Measurements from ENCODE around the gene MGAT2. TPM values are rescaled to one million over a fixed set of nuclear protein-coding genes. Genes with fewer than 3 reads are reported as not detected.
"Not testable (repeated sequence)": the region's sequence is repeated elsewhere in the genome, so short reads cannot be mapped to it uniquely, and the experiment has no call there.

MGAT2 gene
- total RNA-seq, 1 donor from 2014 or later = 40.5 TPM

DNA sequence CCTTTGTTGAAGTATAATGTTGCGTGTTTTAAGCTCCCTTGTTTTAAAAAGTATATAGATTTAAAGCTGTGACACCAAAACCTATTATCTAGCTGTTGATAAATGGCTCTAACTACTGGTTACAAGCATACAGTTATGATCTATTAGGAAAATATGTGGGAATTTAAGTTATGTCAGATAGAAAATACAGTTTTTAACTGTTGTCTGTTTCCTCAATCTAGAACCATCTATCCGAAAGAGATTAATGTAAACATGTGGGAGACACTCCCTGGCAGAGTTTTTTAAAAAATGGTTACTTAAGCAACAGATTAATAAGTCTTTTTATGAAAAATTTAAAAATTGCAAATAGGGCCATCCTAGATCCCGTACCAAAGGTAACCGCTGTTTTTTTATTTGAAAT lies 8.3 kb upstream of the MGAT2 start:
- H3K9me3 Mint-ChIP-seq = no peaks in the 10 kb centered on the region
- no peak for DNase-seq
- H3K27ac Mint-ChIP-seq = no peak overlapping the region
- H3K4me1 Mint-ChIP-seq = no peaks in the 10 kb centered on the region
- ATAC-seq (ENCODE audit: low read depth) = no peak
- ChIA-PET CTCF (no interaction called here), POLR2A (interaction anchor here (0.5 to 4.6 kb wide), 3 partner anchors 8 to 218 kb away, joined by 3 to 30 read pairs (median 6); partner anchors contain the start of genes LRR1, MGAT2 and RPL36AL)
- intact Hi-C loops (cut with micrococcal nuclease) = no loop called here
- TF ChIP-seq, protein P1, sequence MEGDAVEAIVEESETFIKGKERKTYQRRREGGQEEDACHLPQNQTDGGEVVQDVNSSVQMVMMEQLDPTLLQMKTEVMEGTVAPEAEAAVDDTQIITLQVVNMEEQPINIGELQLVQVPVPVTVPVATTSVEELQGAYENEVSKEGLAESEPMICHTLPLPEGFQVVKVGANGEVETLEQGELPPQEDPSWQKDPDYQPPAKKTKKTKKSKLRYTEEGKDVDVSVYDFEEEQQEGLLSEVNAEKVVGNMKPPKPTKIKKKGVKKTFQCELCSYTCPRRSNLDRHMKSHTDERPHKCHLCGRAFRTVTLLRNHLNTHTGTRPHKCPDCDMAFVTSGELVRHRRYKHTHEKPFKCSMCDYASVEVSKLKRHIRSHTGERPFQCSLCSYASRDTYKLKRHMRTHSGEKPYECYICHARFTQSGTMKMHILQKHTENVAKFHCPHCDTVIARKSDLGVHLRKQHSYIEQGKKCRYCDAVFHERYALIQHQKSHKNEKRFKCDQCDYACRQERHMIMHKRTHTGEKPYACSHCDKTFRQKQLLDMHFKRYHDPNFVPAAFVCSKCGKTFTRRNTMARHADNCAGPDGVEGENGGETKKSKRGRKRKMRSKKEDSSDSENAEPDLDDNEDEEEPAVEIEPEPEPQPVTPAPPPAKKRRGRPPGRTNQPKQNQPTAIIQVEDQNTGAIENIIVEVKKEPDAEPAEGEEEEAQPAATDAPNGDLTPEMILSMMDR (IDR thresholded peaks at IDR 0.05) = no peak
- no peaks in the 10 kb centered on the region for H3K27me3 Mint-ChIP-seq
- H3K4me3 Mint-ChIP-seq = no peak overlapping the region
- peaks cover 31% of the 10 kb centered on the region for H3K36me3 Mint-ChIP-seq (ENCODE audit: low read depth)

GRCh38 chr14:49612671-49613070 lies 7.9 kb upstream of the MGAT2 start:
- TF ChIP-seq, protein P1 (IDR thresholded peaks at IDR 0.05) = no peak
- H3K4me3 Mint-ChIP-seq = no peak overlapping the region
- no peak overlapping the region for H3K27ac Mint-ChIP-seq
- ChIA-PET POLR2A (interaction anchor here (1.2 to 4.6 kb wide), 2 partner anchors 8 to 14 kb away, joined by 6 to 30 read pairs; partner anchors contain the start of genes LRR1, MGAT2 and RPL36AL), CTCF (no interaction called here)
- no peaks in the 10 kb centered on the region for H3K27me3 Mint-ChIP-seq
- H3K36me3 Mint-ChIP-seq (ENCODE audit: low read depth) = peaks cover 31% of the 10 kb centered on the region
- H3K9me3 Mint-ChIP-seq = no peaks in the 10 kb centered on the region
- no peak for ATAC-seq (ENCODE audit: low read depth)
- no peak for DNase-seq
- intact Hi-C loops (cut with micrococcal nuclease) = no loop called here
- H3K4me1 Mint-ChIP-seq = peaks cover 3% of the 10 kb centered on the region

DNA sequence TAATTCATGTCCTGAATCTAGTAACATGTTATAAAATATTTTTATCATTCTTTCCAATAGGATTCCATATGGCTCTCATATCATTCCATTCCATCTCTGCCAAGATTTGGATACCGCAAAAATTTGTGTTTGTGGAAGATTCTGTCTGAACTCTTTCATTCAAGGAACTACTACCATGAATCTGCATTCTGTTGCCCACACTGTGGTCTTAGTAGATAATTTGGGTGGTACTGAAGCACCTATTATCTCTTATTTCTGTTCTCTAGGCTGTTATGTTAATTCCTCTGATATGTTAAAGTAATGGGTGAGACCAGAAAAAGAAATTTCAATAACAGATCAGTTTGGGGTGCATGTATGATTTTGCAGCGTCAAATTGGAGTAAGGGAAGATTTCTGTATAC lies 6.4 kb upstream of the MGAT2 start:
- CTCF ChIA-PET = no interaction called here
- Mint-ChIP-seq H3K4me3 (no peak overlapping the region), H3K9me3 (no peaks in the 10 kb centered on the region), H3K27me3 (no peaks in the 10 kb centered on the region), H3K27ac (no peak overlapping the region), H3K36me3 (ENCODE audit: low read depth) (peaks cover 40% of the 10 kb centered on the region), H3K4me1 (peaks cover 15% of the 10 kb centered on the region)
- POLR2A ChIA-PET = no interaction called here
- no peak for ATAC-seq (ENCODE audit: low read depth)
- no peak for DNase-seq
- TF ChIP-seq, protein P1 (IDR thresholded peaks at IDR 0.05) = no peak
- intact Hi-C loops (cut with micrococcal nuclease) = no loop called here

- H3K36me3 Mint-ChIP-seq (ENCODE audit: low read depth) = peaks cover 49% of the 10 kb centered on the region
- peaks cover 26% of the 10 kb centered on the region for H3K4me1 Mint-ChIP-seq
- H3K4me3 Mint-ChIP-seq = no peak overlapping the region
- ATAC-seq (ENCODE audit: low read depth) (no peak), DNase-seq (no peak)
- POLR2A ChIA-PET = interaction anchor here (1.3 to 1.4 kb wide), 2 partner anchors 17 to 31 kb away, joined by 3 read pairs; partner anchors contain the start of gene LRR1
- no peaks in the 10 kb centered on the region for H3K27me3 Mint-ChIP-seq
- no peaks in the 10 kb centered on the region for H3K9me3 Mint-ChIP-seq
- intact Hi-C loops (cut with micrococcal nuclease) = no loop called here
- CTCF ChIA-PET = no interaction called here
- TF ChIP-seq, protein P1 (IDR thresholded peaks at IDR 0.05) = no peak
- no peak overlapping the region for H3K27ac Mint-ChIP-seq
Measured at GRCh38 chr14:49615776-49616175, 4.8 kb upstream of the MGAT2 start.

GRCh38 chr14:49617852-49618519 lies 2.6 kb upstream of the MGAT2 start:
- Mint-ChIP-seq H3K27me3 (no peaks in the 10 kb centered on the region), H3K9me3 (no peaks in the 10 kb centered on the region), H3K36me3 (ENCODE audit: low read depth) (peaks cover 59% of the 10 kb centered on the region), H3K4me3 (peak overlapping the region; percentile 20), H3K4me1 (peaks cover 43% of the 10 kb centered on the region), H3K27ac (peak overlapping the region; percentile 41)
- DNase-seq = no peak
- intact Hi-C loops (cut with micrococcal nuclease) = no loop called here
- POLR2A ChIA-PET = interaction anchor here (0.9 to 2.0 kb wide), 2 partner anchors 16 to 32 kb away, joined by 3 to 9 read pairs; partner anchors contain the start of genes DNAAF2 and RPS29
- no peak for ATAC-seq (ENCODE audit: low read depth)
- CTCF ChIA-PET = interaction anchor here (1.0 kb wide), 1 partner anchor 19 kb away, joined by 4 read pairs; the partner anchor contains the start of gene LRR1
- TF ChIP-seq, protein P1 (IDR thresholded peaks at IDR 0.05) = no peak

DNA sequence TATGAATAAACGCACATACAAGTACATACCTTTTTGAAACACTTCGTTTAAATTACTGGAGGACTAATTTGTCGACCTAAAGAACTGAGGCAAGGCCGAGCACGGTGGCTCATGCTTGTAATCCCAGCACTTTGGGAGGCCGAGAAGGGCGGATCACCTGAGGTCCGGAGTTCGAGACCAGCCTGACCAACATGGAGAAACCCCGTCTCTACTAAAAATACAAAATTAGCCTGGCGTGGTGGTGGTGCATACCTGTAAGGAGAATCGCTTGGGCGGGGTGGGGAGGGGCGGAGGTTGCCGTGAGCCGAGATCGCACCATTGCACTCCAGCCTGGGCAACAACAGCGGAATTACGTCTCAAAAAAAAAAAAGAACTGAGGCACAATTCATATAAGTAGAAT lies 1.3 kb upstream of the MGAT2 start:
- intact Hi-C loops (cut with micrococcal nuclease); H3K9me3 Mint-ChIP-seq; H3K27me3 Mint-ChIP-seq; DNase-seq; ATAC-seq (ENCODE audit: low read depth): not testable (repeated sequence)
- H3K36me3 Mint-ChIP-seq (ENCODE audit: low read depth) = peaks cover 67% of the 10 kb centered on the region
- CTCF ChIA-PET = interaction anchor here (2.6 kb wide), 1 partner anchor 20 kb away, joined by 15 read pairs; the partner anchor contains the start of gene LRR1
- H3K4me1 Mint-ChIP-seq = peaks cover 56% of the 10 kb centered on the region
- H3K27ac Mint-ChIP-seq = peak overlapping the region; percentile 97
- POLR2A ChIA-PET = interaction anchor here (1.0 to 3.4 kb wide), 9 partner anchors 9 to 158 kb away, joined by 4 to 293 read pairs (median 30); partner anchors contain the start of genes DNAAF2, KLHDC2, LRR1 and RPS29
- H3K4me3 Mint-ChIP-seq = peak overlapping the region; percentile 97

All from activated B cell treated with CpG ODN at 0.5 μM for 24 hours (primary cell).